MCF 10A (cell line): ENCODE data around the gene NRXN3. TPM values are rescaled to one million over a fixed set of nuclear protein-coding genes. Genes with fewer than 3 reads are reported as not detected.
"Not testable (repeated sequence)": the region's sequence is repeated elsewhere in the genome, so short reads cannot be mapped to it uniquely, and the experiment has no call there.

Source experiments
- BruUV-seq: library from RNA; stranded (reverse); fragments of 400-500 nt; replicated peaks from 2 replicates; lab custom pipeline; 2021; lab: Mats Ljungman, UMichigan
- CTCF ChIA-PET: fragments of 300-600 bp; sonication (Branson Sonifier 250); formaldehyde crosslinking; extraction: SDS; loops from one replicate; lab custom pipeline; 2021; ENCODE audit warnings: antibody characterized with exemption, inconsistent platforms; lab: Yijun Ruan, JAX
- POLR2A ChIA-PET: fragments of 300-600, 350-650 bp; sonication (Branson Sonifier 250); formaldehyde crosslinking; extraction: SDS; loops from one replicate; lab custom pipeline; 2020; ENCODE audit warnings: antibody characterized with exemption, inconsistent platforms; lab: Yijun Ruan, JAX
- DNase-seq: peaks from one replicate; pipeline ENCODE4 v3.0.0-alpha.2; 2018; ENCODE audit not compliant: unreplicated experiment
- H3K27ac Mint-ChIP-seq: one replicate; pipeline ENCODE4 v1.8.0; 2022; ENCODE audit warnings: mild to moderate bottlenecking, low read depth, mixed read lengths; ENCODE audit not compliant: unreplicated experiment
- H3K27me3 Mint-ChIP-seq: one replicate; pipeline ENCODE4 v1.8.0; 2022; ENCODE audit warnings: mixed read lengths; ENCODE audit not compliant: insufficient read depth, unreplicated experiment
- H3K36me3 Mint-ChIP-seq: one replicate; pipeline ENCODE4 v1.8.0; 2022; ENCODE audit warnings: mild to moderate bottlenecking, moderate library complexity, mixed read lengths; ENCODE audit not compliant: insufficient read depth, unreplicated experiment
- H3K4me1 Mint-ChIP-seq: one replicate; pipeline ENCODE4 v1.8.0; 2022; ENCODE audit warnings: mixed read lengths; ENCODE audit not compliant: insufficient read depth, unreplicated experiment
- H3K4me3 Mint-ChIP-seq: one replicate; pipeline ENCODE4 v1.8.0; 2022; ENCODE audit warnings: mild to moderate bottlenecking, moderate library complexity, mixed read lengths; ENCODE audit not compliant: unreplicated experiment
- H3K9me3 Mint-ChIP-seq: one replicate; pipeline ENCODE4 v1.8.0; 2022; ENCODE audit warnings: mixed read lengths; ENCODE audit not compliant: unreplicated experiment
- intact Hi-C: fragments of 100-400 bp; cut with micrococcal nuclease; formaldehyde crosslinking; loops from 2 replicates; pipeline ENCODE4 v1.14.1; 2022
- total RNA-seq: library from RNA; stranded (reverse); gene quantifications from 2 replicates; pipeline ENCODE4 v1.2.3, GENCODE V29; 2022
- TF ChIP-seq, protein P1 (sequence below): fragments of 200-600 bp; IDR thresholded peaks from one replicate; pipeline ENCODE4 v1.8.0; 2022; ENCODE audit warnings: antibody characterized with exemption, mild to moderate bottlenecking; ENCODE audit not compliant: unreplicated experiment

NRXN3 gene
- total RNA-seq, 1 experiment from 2014 or later: not detected

DNA sequence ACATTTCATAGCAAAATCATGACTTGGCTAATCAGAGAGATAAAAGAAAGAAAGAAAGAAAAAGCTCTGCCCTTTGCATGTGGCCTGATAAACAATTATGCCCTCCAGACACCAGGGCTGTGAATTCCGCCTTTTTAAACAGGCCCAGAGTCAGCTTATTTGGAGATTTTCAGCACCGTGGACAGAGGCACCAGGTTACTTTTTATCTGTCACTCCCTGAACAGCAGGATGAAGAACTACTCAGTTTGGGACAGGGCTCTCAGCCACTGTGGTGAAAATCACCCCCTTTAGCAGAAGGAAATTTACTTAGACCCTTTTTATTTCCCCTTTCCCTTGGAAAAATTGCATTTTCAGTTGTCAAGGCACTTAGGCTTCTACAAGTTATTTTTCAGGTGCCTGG, 359.9 kb downstream of the NRXN3 start:
- no TSS peak for BruUV-seq
- POLR2A ChIA-PET: no interaction called here
- Mint-ChIP-seq H3K9me3 (peaks cover 18% of the 10 kb centered on the region), H3K27ac (no peak overlapping the region), H3K4me3 (no peak overlapping the region), H3K27me3 (no peaks in the 10 kb centered on the region), H3K4me1 (no peaks in the 10 kb centered on the region), H3K36me3 (no peaks in the 10 kb centered on the region)
- intact Hi-C loops: no loop called here
- TF ChIP-seq, protein P1, sequence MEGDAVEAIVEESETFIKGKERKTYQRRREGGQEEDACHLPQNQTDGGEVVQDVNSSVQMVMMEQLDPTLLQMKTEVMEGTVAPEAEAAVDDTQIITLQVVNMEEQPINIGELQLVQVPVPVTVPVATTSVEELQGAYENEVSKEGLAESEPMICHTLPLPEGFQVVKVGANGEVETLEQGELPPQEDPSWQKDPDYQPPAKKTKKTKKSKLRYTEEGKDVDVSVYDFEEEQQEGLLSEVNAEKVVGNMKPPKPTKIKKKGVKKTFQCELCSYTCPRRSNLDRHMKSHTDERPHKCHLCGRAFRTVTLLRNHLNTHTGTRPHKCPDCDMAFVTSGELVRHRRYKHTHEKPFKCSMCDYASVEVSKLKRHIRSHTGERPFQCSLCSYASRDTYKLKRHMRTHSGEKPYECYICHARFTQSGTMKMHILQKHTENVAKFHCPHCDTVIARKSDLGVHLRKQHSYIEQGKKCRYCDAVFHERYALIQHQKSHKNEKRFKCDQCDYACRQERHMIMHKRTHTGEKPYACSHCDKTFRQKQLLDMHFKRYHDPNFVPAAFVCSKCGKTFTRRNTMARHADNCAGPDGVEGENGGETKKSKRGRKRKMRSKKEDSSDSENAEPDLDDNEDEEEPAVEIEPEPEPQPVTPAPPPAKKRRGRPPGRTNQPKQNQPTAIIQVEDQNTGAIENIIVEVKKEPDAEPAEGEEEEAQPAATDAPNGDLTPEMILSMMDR: no peak
- DNase-seq: peak; percentile 32
- CTCF ChIA-PET: interaction anchor here (0.7 kb wide), 1 partner anchor 122 kb away, joined by 3 read pairs; no protein-coding TSS in a partner anchor

DNA sequence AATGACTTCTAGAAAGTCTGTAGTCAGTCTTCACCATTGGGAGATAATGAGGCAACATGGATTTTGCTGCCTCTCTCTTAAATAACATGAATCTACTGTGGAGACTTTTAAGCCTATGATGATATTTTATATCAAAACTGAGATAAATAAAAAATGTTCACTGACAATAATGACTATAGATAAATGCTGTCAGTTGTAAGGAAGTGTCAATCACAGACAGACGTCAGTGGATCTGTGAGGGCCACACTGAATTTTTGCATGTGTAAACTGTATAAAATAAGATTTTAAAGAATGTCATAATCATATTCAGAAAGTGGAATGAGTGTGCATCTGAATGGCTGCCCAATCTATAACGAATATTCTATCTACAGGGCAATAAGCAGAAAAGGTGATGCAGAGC, 364.0 kb downstream of the NRXN3 start:
- Mint-ChIP-seq H3K36me3 (no peaks in the 10 kb centered on the region), H3K27ac (no peak overlapping the region), H3K9me3 (peaks cover 19% of the 10 kb centered on the region), H3K4me1 (no peaks in the 10 kb centered on the region), H3K27me3 (no peaks in the 10 kb centered on the region), H3K4me3 (no peak overlapping the region)
- ChIA-PET CTCF (no interaction called here), POLR2A (no interaction called here)
- no TSS peak for BruUV-seq
- TF ChIP-seq, protein P1: no peak
- no peak for DNase-seq
- intact Hi-C loops: no loop called here

DNA sequence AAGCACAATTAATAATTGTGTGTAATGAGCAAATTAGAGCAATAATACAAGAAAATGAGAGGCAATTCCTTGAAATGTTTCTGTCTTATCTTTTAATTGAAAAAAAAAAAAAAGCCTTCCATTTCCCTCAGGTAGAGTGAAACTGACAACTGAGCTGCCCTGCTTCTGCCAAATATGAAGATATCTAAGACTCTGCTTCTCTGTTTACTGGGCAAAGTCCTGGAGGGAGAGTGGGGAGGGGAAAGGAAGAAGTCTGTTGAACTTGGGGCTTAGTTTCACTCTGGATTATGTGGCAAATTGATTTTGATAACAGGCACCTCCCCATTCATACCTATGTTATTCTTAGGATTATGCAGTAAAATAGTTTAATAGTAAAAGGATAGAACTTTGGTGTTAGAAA, 364.9 kb downstream of the NRXN3 start:
- Mint-ChIP-seq H3K4me3 (no peak overlapping the region), H3K27me3 (no peaks in the 10 kb centered on the region), H3K36me3 (no peaks in the 10 kb centered on the region), H3K9me3 (peaks cover 26% of the 10 kb centered on the region), H3K27ac (no peak overlapping the region), H3K4me1 (no peaks in the 10 kb centered on the region)
- intact Hi-C loops: no loop called here
- no TSS peak for BruUV-seq
- CTCF ChIA-PET: interaction anchor here (0.6 kb wide), 1 partner anchor 1154 kb away, joined by 3 read pairs; no protein-coding TSS in a partner anchor
- TF ChIP-seq, protein P1: no peak
- DNase-seq: no peak
- POLR2A ChIA-PET: no interaction called here

DNA sequence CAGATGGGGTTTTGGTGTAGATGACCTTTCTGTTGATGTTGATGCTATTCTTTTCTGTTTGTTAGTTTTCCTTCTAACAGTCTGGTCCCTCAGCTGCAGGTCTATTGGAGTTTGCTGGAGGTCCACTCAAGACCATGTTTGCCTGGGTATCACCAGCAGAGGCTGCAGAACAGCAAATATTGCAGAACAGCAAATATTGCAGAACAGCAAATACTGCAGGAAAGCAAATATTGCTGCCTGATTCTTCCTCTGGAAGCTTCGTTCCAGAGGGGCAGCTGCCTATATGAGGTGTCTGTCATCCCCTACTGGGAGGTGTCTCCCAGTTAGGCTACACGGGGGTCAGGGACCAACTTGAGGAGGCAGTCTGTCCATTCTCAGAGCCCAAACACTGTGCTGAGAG, 371.6 kb downstream of the NRXN3 start:
- H3K27ac Mint-ChIP-seq, intact Hi-C loops, H3K36me3 Mint-ChIP-seq, H3K4me1 Mint-ChIP-seq, BruUV-seq, DNase-seq, H3K27me3 Mint-ChIP-seq, H3K4me3 Mint-ChIP-seq: not testable (repeated sequence)
- ChIA-PET CTCF (interaction anchor here (0.7 to 1.0 kb wide), 2 partner anchors 8 to 1406 kb away, joined by 3 to 4 read pairs; no protein-coding TSS in a partner anchor), POLR2A (interaction anchor here (0.7 kb wide), 1 partner anchor 46 kb away, joined by 3 read pairs; no protein-coding TSS in a partner anchor)
- peaks cover 16% of the 10 kb centered on the region for H3K9me3 Mint-ChIP-seq
